ENCODE measurements around the gene FCAR.
"Not testable (repeated sequence)": the region's sequence is repeated elsewhere in the genome, so short reads cannot be mapped to it uniquely, and the experiment has no call there.

FCAR gene

GRCh38 chr19:54896036-54896435 lies 22.0 kb downstream of the FCAR start:
- DNase-seq: no peak

- not testable (repeated sequence) for DNase-seq
Measured at GRCh38 chr19:54898685-54899084, 24.6 kb downstream of the FCAR start.

- DNase-seq: not testable (repeated sequence)
Measured at GRCh38 chr19:54899646-54900045, 25.6 kb downstream of the FCAR start.

- not testable (repeated sequence) for DNase-seq
Measured at GRCh38 chr19:54901153-54901552, 27.1 kb downstream of the FCAR start.

GRCh38 chr19:54902061-54902460 lies 28.0 kb downstream of the FCAR start:
- no peak for DNase-seq

- DNase-seq: no peak
Measured at GRCh38 chr19:54903303-54903702, 29.3 kb downstream of the FCAR start.

- DNase-seq: not testable (repeated sequence)
Measured at GRCh38 chr19:54904261-54904660, 30.2 kb downstream of the FCAR start.

- no peak for DNase-seq
Measured at GRCh38 chr19:54905421-54905802, 31.4 kb downstream of the FCAR start.

- DNase-seq: no peak
Measured at GRCh38 chr19:54905803-54906511, 31.9 kb downstream of the FCAR start, which contains the start of gene NCR1. Gene NCR1, plus strand, starts transcription at chr19:54906148. Its CDS starts 40 bp downstream, at chr19:54906188.

- DNase-seq: no peak
Measured at GRCh38 chr19:54906819-54907218, 32.8 kb downstream of the FCAR start.

- not testable (repeated sequence) for DNase-seq
Measured at GRCh38 chr19:54907899-54908298, 33.9 kb downstream of the FCAR start.

GRCh38 chr19:54916822-54917221 lies 42.8 kb downstream of the FCAR start:
- DNase-seq: no peak

- DNase-seq: no peak
Measured at GRCh38 chr19:54918499-54918898, 44.5 kb downstream of the FCAR start.

- not testable (repeated sequence) for DNase-seq
Measured at GRCh38 chr19:54919646-54920563, 45.9 kb downstream of the FCAR start.

GRCh38 chr19:54921082-54921481 lies 47.0 kb downstream of the FCAR start:
- DNase-seq: no peak

GRCh38 chr19:54923276-54923675 lies 49.2 kb downstream of the FCAR start:
- DNase-seq: no peak

- DNase-seq: no peak
Measured at GRCh38 chr19:54928299-54928698, 54.3 kb downstream of the FCAR start.

- no peak for DNase-seq
Measured at GRCh38 chr19:54937926-54938325, 63.9 kb downstream of the FCAR start.

- DNase-seq: no peak
Measured at GRCh38 chr19:54938906-54939305, 64.9 kb downstream of the FCAR start.

GRCh38 chr19:54939538-54939937 lies 65.5 kb downstream of the FCAR start:
- DNase-seq: not testable (repeated sequence)
